ENCODE measurements around the gene POLR3E.

POLR3E gene

DNA sequence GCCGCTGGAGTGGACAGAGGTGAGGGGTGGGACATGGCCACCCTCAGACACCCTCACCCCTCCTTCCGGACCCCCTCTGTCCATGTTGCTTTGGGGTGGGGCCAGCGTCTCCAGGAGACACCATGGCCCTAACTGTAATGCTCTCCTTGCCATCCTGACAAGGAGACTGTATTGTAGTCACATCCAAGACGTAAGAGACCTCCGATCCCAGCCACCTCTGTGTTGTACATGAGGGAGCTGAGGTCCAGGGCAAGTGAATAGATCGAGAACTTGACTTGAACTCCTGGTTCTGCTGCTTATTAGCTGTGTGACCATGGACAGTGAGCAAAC, 30.2 kb downstream of the POLR3E start:
- H4K20me1 ChIP-seq (ENCODE audit: control insufficient read depth, insufficient read depth, low read depth, low read length), result no peaks in the 10 kb centered on the region
- H3K9me3 ChIP-seq (ENCODE audit: control insufficient read depth, insufficient read depth, low read length), result no peaks in the 10 kb centered on the region
- H3K36me3 ChIP-seq (ENCODE audit: control insufficient read depth, low read length), result peaks cover 97% of the 10 kb centered on the region
- TF ChIP-seq CTCF (IDR thresholded peaks at IDR 0.05; ENCODE audit: low read depth, low read length, poor library complexity, severe bottlenecking) (no peak), EZH2phosphoT487 (IDR thresholded peaks at IDR 0.05; ENCODE audit: borderline replicate concordance, low read length) (no peak)
- H3K4me3 ChIP-seq (ENCODE audit: low read length), result no peak overlapping the region
- H3K4me2 ChIP-seq (ENCODE audit: low read length), result no peak overlapping the region
- H3K9me2 ChIP-seq (replicated peaks; ENCODE audit: control insufficient read depth, low read length), result no peaks in the 10 kb centered on the region
- no peaks in the 10 kb centered on the region for H3K4me1 ChIP-seq (ENCODE audit: control insufficient read depth, low read length)
- H3F3A ChIP-seq (ENCODE audit: control insufficient read depth, insufficient read depth), result no peaks in the 10 kb centered on the region
- no peak overlapping the region for H3K27ac ChIP-seq (ENCODE audit: low read depth, low read length)
- H3K79me2 ChIP-seq (ENCODE audit: control insufficient read depth, low read length), result peaks cover 3% of the 10 kb centered on the region
- H3K27me3 ChIP-seq (ENCODE audit: control insufficient read depth, low read length), result no peaks in the 10 kb centered on the region

GRCh38 chr16:22328081-22328725, 31.0 kb downstream of the POLR3E start:
- H4K20me1 ChIP-seq (ENCODE audit: control insufficient read depth, insufficient read depth, low read depth, low read length), result no peaks in the 10 kb centered on the region
- H3K9me3 ChIP-seq (ENCODE audit: control insufficient read depth, insufficient read depth, low read length), result no peaks in the 10 kb centered on the region
- TF ChIP-seq EZH2phosphoT487 (IDR thresholded peaks at IDR 0.05; ENCODE audit: borderline replicate concordance, low read length) (no peak), CTCF (IDR thresholded peaks at IDR 0.05; ENCODE audit: low read depth, low read length, poor library complexity, severe bottlenecking) (no peak)
- H3K4me3 ChIP-seq (ENCODE audit: low read length), result no peak overlapping the region
- H3K27ac ChIP-seq (ENCODE audit: low read depth, low read length), result no peak overlapping the region
- H3K9me2 ChIP-seq (replicated peaks; ENCODE audit: control insufficient read depth, low read length), result no peaks in the 10 kb centered on the region
- no peaks in the 10 kb centered on the region for H3K79me2 ChIP-seq (ENCODE audit: control insufficient read depth, low read length)
- H3K27me3 ChIP-seq (ENCODE audit: control insufficient read depth, low read length), result no peaks in the 10 kb centered on the region
- no peaks in the 10 kb centered on the region for H3F3A ChIP-seq (ENCODE audit: control insufficient read depth, insufficient read depth)
- no peak overlapping the region for H3K4me2 ChIP-seq (ENCODE audit: low read length)
- peaks cover 94% of the 10 kb centered on the region for H3K36me3 ChIP-seq (ENCODE audit: control insufficient read depth, low read length)
- H3K4me1 ChIP-seq (ENCODE audit: control insufficient read depth, low read length), result no peaks in the 10 kb centered on the region

- Histone ChIP-seq H3F3A (ENCODE audit: control insufficient read depth, insufficient read depth) (no peaks in the 10 kb centered on the region), H3K4me3 (ENCODE audit: low read length) (no peak overlapping the region), H3K27ac (ENCODE audit: low read depth, low read length) (no peak overlapping the region), H3K79me2 (ENCODE audit: control insufficient read depth, low read length) (no peaks in the 10 kb centered on the region), H3K4me1 (ENCODE audit: control insufficient read depth, low read length) (no peaks in the 10 kb centered on the region), H3K9me3 (ENCODE audit: control insufficient read depth, insufficient read depth, low read length) (no peaks in the 10 kb centered on the region), H3K4me2 (ENCODE audit: low read length) (no peak overlapping the region), H3K36me3 (ENCODE audit: control insufficient read depth, low read length) (peaks cover 94% of the 10 kb centered on the region), H3K9me2 (replicated peaks; ENCODE audit: control insufficient read depth, low read length) (no peaks in the 10 kb centered on the region), H3K27me3 (ENCODE audit: control insufficient read depth, low read length) (no peaks in the 10 kb centered on the region), H4K20me1 (ENCODE audit: control insufficient read depth, insufficient read depth, low read depth, low read length) (no peaks in the 10 kb centered on the region)
- TF ChIP-seq CTCF (IDR thresholded peaks at IDR 0.05; ENCODE audit: low read depth, low read length, poor library complexity, severe bottlenecking) (no peak), EZH2phosphoT487 (IDR thresholded peaks at IDR 0.05; ENCODE audit: borderline replicate concordance, low read length) (no peak)
These were observed 32.0 kb downstream of the POLR3E start for GRCh38 chr16:22329199-22329695.

All from DOHH2 (cell line).